ENCODE data around the gene ZNF552. TPM values are rescaled to one million over a fixed set of nuclear protein-coding genes. Genes with fewer than 3 reads are reported as not detected.
"Not testable (repeated sequence)": the region's sequence is repeated elsewhere in the genome, so short reads cannot be mapped to it uniquely, and the experiment has no call there.

The ZNF552 gene
- polyA plus RNA-seq, 1 of the 3 experiments (the other 2 are of a cell fraction) = 3.2 TPM

- no peak overlapping the region for H3K27ac ChIP-seq (ENCODE audit: low read depth in 2 of 2, low read length in 1 of 2)
- peaks cover 98% of the 10 kb centered on the region for H3K79me2 ChIP-seq (ENCODE audit: insufficient read depth)
- H3K9me3 ChIP-seq = no peaks in the 10 kb centered on the region
- no peak overlapping the region for H3K4me2 ChIP-seq
- no peak overlapping the region for H2AFZ ChIP-seq (ENCODE audit: low read depth)
- no peaks in the 10 kb centered on the region for H3K27me3 ChIP-seq (ENCODE audit: insufficient read depth)
- ChIA-PET CTCF (no interaction called here), POLR2A (no interaction called here)
- WGBS (ENCODE audit: low lambda C conversion rate) = 95% methylated on average over 6 of the region's 6 CpGs
- no peaks in the 10 kb centered on the region for H3F3A ChIP-seq (replicated peaks; ENCODE audit: insufficient read depth)
- peaks cover 5 to 12% of the 10 kb centered on the region in 2 experiments for H3K36me3 ChIP-seq (replicated peaks in 1 of 2; ENCODE audit: control insufficient read depth in 1 of 2, insufficient read depth in 2 of 2, low read length in 1 of 2)
- DNase-seq = no peak
- H3K4me3 ChIP-seq (ENCODE audit: low read depth in 2 of 2, low read length in 1 of 2) = no peak overlapping the region
- TF ChIP-seq TEAD4 (IDR thresholded peaks at IDR 0.05; ENCODE audit: borderline replicate concordance, insufficient read depth) = no peak
- no peak for TF ChIP-seq NFIC (IDR thresholded peaks at IDR 0.05; ENCODE audit: borderline replicate concordance)
- no peak for TF ChIP-seq RXRA (IDR thresholded peaks at IDR 0.05; ENCODE audit: borderline replicate concordance, low read depth)
- TF ChIP-seq, protein P1, sequence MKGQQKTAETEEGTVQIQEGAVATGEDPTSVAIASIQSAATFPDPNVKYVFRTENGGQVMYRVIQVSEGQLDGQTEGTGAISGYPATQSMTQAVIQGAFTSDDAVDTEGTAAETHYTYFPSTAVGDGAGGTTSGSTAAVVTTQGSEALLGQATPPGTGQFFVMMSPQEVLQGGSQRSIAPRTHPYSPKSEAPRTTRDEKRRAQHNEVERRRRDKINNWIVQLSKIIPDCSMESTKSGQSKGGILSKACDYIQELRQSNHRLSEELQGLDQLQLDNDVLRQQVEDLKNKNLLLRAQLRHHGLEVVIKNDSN (IDR thresholded peaks at IDR 0.05; ENCODE audit: borderline replicate concordance, low read depth) = no peak
- TF ChIP-seq MXI1 (IDR thresholded peaks at IDR 0.05; ENCODE audit: low read depth, low read length) = no peak
- peaks cover 0 to 4% of the 10 kb centered on the region in 2 experiments; a peak in 2 of 4 replicates for H3K4me1 ChIP-seq (ENCODE audit: control insufficient read depth in 1 of 2, insufficient read depth in 2 of 2, low read depth in 1 of 2, low read length in 1 of 2)
- 0 out of 2 replicates have a peak, but pooled peaks cover 3% of the 10 kb centered on the region for H4K20me1 ChIP-seq (ENCODE audit: insufficient read depth)
- H3K9ac ChIP-seq = no peak overlapping the region
- H3K9me2 ChIP-seq = no peaks in the 10 kb centered on the region
These were observed 10.8 kb upstream of the ZNF552 start for GRCh38 chr19:57825511-57825910.

- POLR2A ChIA-PET = not testable (repeated sequence)
- 73% methylated on average over 4 of the region's 4 CpGs for WGBS (ENCODE audit: low lambda C conversion rate)
These were observed 8.9 kb upstream of the ZNF552 start for GRCh38 chr19:57823608-57824007.

DNA sequence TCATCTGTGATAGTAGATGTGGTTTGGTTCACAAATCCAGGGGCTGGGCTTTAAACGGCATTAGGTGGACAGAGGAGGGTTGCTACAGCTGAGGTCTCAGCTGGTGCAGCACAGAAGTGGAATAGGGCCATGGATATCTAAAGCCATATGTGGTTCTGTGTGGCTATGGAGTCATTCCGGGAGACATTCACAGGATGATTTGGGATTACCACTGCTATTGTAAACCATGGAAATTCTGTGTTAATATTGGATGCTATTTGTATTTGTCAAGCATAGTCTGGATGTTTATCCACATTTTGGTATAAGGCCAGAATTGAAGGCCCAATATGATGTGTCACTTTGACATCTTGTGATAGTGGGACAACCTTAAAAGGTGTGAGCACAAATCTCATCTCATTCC lies 8.4 kb upstream of the ZNF552 start:
- H2AFZ ChIP-seq (ENCODE audit: low read depth); H3K9me3 ChIP-seq; H3K9me2 ChIP-seq; H4K20me1 ChIP-seq (ENCODE audit: insufficient read depth); H3K9ac ChIP-seq; H3K4me1 ChIP-seq (ENCODE audit: control insufficient read depth in 1 of 2, insufficient read depth in 2 of 2, low read depth in 1 of 2, low read length in 1 of 2); H3K4me3 ChIP-seq (ENCODE audit: low read depth in 2 of 2, low read length in 1 of 2); DNase-seq; H3K4me2 ChIP-seq; CTCF ChIA-PET; H3F3A ChIP-seq (replicated peaks; ENCODE audit: insufficient read depth); POLR2A ChIA-PET; H3K27ac ChIP-seq (ENCODE audit: low read depth in 2 of 2, low read length in 1 of 2); H3K27me3 ChIP-seq (ENCODE audit: insufficient read depth): not testable (repeated sequence)
- 86% methylated on average over 2 of the region's 2 CpGs for WGBS (ENCODE audit: low lambda C conversion rate)
- Histone ChIP-seq H3K79me2 (ENCODE audit: insufficient read depth) (peaks cover 87% of the 10 kb centered on the region), H3K36me3 (replicated peaks in 1 of 2; ENCODE audit: control insufficient read depth in 1 of 2, insufficient read depth in 2 of 2, low read length in 1 of 2) (peaks cover 5 to 12% of the 10 kb centered on the region in 2 experiments)

More at GRCh38 chr19:57823608-57824007, 8.9 kb upstream of the ZNF552 start:
- H3K27me3 ChIP-seq (ENCODE audit: insufficient read depth); DNase-seq; H3K9me3 ChIP-seq; H3K9me2 ChIP-seq; H3K9ac ChIP-seq; H2AFZ ChIP-seq (ENCODE audit: low read depth); H4K20me1 ChIP-seq (ENCODE audit: insufficient read depth); H3K27ac ChIP-seq (ENCODE audit: low read depth in 2 of 2, low read length in 1 of 2); H3K4me3 ChIP-seq (ENCODE audit: low read depth in 2 of 2, low read length in 1 of 2); H3F3A ChIP-seq (replicated peaks; ENCODE audit: insufficient read depth); H3K4me2 ChIP-seq; CTCF ChIA-PET; H3K4me1 ChIP-seq (ENCODE audit: control insufficient read depth in 1 of 2, insufficient read depth in 2 of 2, low read depth in 1 of 2, low read length in 1 of 2): not testable (repeated sequence)
- Histone ChIP-seq H3K79me2 (ENCODE audit: insufficient read depth) (peaks cover 92% of the 10 kb centered on the region), H3K36me3 (replicated peaks in 1 of 2; ENCODE audit: control insufficient read depth in 1 of 2, insufficient read depth in 2 of 2, low read length in 1 of 2) (peaks cover 5 to 12% of the 10 kb centered on the region in 2 experiments)

- H2AFZ ChIP-seq (ENCODE audit: low read depth); CTCF ChIA-PET; H3K9me2 ChIP-seq; H4K20me1 ChIP-seq (ENCODE audit: insufficient read depth); H3K27ac ChIP-seq (ENCODE audit: low read depth in 2 of 2, low read length in 1 of 2); H3F3A ChIP-seq (replicated peaks; ENCODE audit: insufficient read depth); H3K9ac ChIP-seq; H3K4me1 ChIP-seq (ENCODE audit: control insufficient read depth in 1 of 2, insufficient read depth in 2 of 2, low read depth in 1 of 2, low read length in 1 of 2); H3K27me3 ChIP-seq (ENCODE audit: insufficient read depth); H3K4me2 ChIP-seq; H3K4me3 ChIP-seq (ENCODE audit: low read depth in 2 of 2, low read length in 1 of 2); H3K36me3 ChIP-seq (replicated peaks in 1 of 2; ENCODE audit: control insufficient read depth in 1 of 2, insufficient read depth in 2 of 2, low read length in 1 of 2); H3K9me3 ChIP-seq; POLR2A ChIA-PET; DNase-seq: not testable (repeated sequence)
- H3K79me2 ChIP-seq (ENCODE audit: insufficient read depth) = peaks cover 72% of the 10 kb centered on the region
- WGBS (ENCODE audit: low lambda C conversion rate) = 92% methylated on average over 2 of the region's 3 CpGs
These were observed 6.8 kb upstream of the ZNF552 start for GRCh38 chr19:57821501-57821900.

GRCh38 chr19:57821095-57821494 lies 6.4 kb upstream of the ZNF552 start:
- CTCF ChIA-PET; POLR2A ChIA-PET; H3K9ac ChIP-seq; H3K27me3 ChIP-seq (ENCODE audit: insufficient read depth); H3K4me1 ChIP-seq (ENCODE audit: control insufficient read depth in 1 of 2, insufficient read depth in 2 of 2, low read depth in 1 of 2, low read length in 1 of 2); H3K4me3 ChIP-seq (ENCODE audit: low read depth in 2 of 2, low read length in 1 of 2); H3K27ac ChIP-seq (ENCODE audit: low read depth in 2 of 2, low read length in 1 of 2); H3K9me3 ChIP-seq; H4K20me1 ChIP-seq (ENCODE audit: insufficient read depth); H2AFZ ChIP-seq (ENCODE audit: low read depth); DNase-seq; H3K9me2 ChIP-seq; H3F3A ChIP-seq (replicated peaks; ENCODE audit: insufficient read depth); H3K36me3 ChIP-seq (replicated peaks in 1 of 2; ENCODE audit: control insufficient read depth in 1 of 2, insufficient read depth in 2 of 2, low read length in 1 of 2): not testable (repeated sequence)
- Histone ChIP-seq H3K79me2 (ENCODE audit: insufficient read depth) (peaks cover 68% of the 10 kb centered on the region), H3K4me2 (peak overlapping the region; percentile 88; the same call in 1 of the 2 replicates)
- 94% methylated on average over 2 of the region's 3 CpGs for WGBS (ENCODE audit: low lambda C conversion rate)
